Measurements from ENCODE around the gene COL4A1.

DNA sequence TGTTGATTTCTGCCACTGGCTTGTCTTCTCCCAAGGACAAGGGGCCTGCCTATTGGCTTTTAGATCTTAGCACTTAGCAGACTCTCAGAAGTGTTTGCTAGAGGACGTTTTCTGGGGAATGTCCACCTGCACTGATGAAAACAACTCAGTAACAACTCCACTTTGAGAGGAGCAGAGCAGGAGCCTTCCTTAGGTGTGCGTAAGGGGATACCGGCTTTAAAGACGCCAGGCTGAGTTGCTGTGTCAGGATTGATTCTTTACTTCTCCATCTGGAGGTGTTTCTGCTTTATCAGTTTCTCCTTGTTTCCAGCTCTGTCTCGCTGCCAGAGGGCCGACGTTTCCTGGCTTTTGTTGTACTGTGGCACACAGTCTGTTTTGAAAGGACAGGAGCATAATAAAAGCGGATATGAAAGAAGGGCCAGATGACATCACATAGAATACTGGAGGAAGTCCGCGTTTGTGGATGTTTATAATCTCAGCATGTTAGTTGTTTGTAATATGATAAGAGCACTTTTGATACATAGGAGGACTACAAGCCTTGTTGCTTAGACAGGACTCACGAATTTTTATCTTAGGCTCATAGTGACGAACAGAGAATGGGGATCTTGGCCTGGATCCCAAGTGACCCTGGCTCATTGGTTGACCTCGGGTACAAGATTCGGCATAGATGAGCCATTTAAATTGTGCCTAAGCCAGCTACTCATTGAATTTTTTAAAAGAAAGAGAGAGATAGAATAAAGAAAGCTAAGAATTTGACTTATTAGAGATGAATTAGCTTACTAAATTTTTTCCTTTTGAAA, 34.7 kb upstream of the COL4A1 start:
- TF ChIP-seq, protein P1, sequence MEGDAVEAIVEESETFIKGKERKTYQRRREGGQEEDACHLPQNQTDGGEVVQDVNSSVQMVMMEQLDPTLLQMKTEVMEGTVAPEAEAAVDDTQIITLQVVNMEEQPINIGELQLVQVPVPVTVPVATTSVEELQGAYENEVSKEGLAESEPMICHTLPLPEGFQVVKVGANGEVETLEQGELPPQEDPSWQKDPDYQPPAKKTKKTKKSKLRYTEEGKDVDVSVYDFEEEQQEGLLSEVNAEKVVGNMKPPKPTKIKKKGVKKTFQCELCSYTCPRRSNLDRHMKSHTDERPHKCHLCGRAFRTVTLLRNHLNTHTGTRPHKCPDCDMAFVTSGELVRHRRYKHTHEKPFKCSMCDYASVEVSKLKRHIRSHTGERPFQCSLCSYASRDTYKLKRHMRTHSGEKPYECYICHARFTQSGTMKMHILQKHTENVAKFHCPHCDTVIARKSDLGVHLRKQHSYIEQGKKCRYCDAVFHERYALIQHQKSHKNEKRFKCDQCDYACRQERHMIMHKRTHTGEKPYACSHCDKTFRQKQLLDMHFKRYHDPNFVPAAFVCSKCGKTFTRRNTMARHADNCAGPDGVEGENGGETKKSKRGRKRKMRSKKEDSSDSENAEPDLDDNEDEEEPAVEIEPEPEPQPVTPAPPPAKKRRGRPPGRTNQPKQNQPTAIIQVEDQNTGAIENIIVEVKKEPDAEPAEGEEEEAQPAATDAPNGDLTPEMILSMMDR (IDR thresholded peaks at IDR 0.05; ENCODE audit: insufficient read depth, low read length) = no peak
- TF ChIP-seq GABPA (IDR thresholded peaks at IDR 0.05; ENCODE audit: low read depth) = no peak
- TF ChIP-seq POLR2AphosphoS5 (IDR thresholded peaks at IDR 0.05; ENCODE audit: low read depth) = no peak
